ENCODE data around the gene ACVR1.
"Not testable (repeated sequence)": the region's sequence is repeated elsewhere in the genome, so short reads cannot be mapped to it uniquely, and the experiment has no call there.

The ACVR1 gene

DNA sequence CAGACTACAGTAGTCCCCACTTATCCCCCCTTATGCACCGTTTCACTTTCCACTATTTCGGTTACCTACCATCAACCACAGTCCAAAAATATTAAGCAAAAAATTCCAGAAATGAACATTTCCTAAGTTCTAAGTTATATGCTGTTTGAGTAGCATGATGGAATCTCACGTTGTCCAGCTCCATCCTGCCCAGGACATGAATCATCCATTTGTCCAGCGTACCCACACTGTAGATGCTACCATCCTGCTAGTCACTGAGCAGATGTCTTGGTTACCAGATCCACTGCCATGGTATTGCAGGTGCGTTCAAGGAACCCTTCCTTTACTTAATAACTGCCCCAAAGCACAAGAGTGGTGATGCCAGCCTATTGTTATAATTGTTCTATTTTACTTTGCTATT, 87.9 kb downstream of the ACVR1 start:
- no peak for DNase-seq

DNA sequence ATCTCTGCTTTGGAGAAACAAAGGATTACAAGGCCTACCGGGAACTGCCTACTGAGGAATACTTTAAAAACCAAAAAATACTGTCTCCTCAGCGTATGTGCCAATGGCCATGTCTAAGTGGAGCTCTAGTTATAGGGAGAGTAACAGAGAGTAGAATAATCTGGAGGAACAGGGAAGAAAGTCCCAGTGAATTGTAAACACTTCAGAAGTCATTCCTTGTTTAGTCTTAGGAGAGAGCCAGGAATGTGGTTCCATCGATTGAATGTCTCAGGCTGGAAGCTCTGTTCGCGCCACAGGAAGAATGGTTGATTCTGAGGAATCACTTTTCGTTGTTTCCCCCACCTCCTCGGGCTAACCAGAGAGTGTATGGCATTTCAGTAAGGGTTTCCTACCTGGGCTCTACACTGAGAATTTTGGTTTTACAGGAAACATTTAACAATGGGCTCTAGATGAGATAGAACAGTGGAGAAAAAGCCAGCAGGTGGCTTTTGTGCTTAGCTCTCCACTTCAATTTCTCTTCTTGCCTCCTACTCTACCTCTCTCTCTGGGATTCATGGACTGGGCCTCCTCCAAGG, 88.7 kb downstream of the ACVR1 start:
- DNase-seq: no peak

DNA sequence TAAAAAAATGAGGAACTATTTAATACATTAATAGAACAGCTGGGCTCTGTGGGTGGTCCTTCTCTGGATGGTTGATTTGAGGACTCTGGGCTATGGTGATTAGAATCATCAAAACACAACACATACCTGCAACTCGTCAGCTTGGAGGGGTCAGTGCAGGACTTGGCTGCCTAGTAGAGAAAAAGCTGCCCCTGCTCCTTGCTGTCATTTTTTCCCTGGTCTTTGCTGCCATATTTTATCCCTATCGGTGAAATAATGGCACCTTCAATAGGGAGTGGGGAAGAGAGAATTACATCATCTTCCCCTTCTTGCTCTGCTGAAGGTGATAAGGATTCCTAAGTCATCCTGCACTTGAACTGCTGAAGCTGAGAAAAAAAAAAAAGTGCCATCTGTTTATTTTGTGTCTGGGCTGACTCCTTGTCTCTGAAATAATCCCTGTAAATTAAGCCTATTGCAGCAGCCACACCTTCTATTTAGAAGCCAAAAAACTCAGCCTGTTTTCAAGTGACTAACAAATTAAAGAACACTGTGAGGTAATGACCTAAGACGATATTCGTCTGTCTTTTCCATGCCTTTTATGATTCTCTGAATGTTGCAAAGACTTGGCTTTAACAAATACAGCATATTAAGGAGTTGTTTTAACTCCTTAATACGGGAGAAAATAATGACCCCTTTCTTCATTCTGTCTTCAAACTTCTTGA, 89.3 kb downstream of the ACVR1 start:
- DNase-seq: no peak

DNA sequence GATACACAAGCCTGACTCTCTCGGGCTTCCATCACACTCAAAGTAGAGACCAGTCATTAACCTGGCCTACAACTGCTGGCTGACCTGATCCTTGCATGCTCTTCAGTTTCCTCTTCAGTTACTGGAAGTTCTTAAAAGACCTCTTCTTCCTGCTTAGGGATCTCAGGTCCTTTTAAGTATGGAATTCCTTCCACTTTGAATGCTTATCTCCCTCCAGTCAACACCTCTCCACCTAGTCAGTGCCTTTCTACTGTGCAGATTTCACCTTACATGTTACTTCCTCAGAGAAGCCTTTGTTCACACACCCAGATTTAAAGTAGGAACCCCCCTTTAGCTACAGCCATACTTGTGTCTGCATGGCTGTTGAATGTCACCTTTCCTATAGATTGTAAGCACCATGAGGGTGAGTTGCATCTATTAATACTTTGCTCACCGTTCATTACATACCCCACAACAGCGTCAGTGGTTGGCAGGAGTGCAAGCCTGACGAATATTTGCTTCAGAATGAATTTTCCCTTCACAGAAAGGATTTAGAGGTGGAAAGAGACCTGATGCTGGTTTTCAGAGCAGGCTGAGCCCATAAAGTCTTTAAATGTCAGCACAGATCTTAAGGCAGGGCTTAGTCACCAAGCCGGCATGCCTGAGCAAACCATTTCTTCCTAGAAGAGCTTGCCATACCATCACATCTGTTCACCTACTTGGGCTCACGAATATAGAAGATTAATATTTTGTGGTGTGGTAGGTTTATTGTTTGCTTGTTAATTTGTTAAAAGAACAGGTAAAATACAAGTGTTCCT, 90.1 kb downstream of the ACVR1 start:
- no peak for DNase-seq

DNA sequence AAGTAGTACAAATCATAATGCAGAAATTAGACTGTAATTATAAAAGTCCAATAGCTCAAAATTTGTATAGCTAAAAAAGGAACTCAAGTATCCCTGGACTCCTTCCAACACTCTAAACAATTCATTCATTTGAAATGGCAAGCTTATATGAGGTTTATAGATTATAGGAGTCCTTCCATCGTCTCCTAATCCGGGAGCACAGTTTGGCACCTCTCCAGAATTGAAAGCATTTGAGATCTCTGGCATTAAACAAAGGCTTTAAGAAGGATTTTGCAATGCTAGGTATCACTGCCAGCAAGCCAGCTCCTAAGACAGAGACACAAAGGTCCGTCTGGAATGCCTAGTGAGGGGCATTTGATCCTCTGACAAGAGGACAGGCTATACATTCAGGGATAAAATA, 90.9 kb downstream of the ACVR1 start:
- DNase-seq: no peak

DNA sequence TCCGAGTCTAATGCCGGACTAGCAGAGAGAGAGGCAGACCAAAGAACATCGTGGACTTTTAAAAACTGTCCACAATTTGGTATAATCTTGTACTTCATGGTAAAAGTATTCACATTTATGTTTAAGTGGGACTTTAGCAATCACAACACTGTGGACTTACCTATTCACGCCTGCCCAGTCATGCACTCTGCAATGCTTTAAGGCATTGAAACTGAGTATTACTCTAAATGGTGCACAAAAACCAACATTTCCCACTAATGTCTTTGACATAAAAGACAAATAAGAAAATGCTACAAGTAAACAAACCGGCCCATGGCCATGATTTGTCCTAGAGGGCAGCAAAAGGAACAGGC, 91.3 kb downstream of the ACVR1 start:
- DNase-seq: no peak

DNA sequence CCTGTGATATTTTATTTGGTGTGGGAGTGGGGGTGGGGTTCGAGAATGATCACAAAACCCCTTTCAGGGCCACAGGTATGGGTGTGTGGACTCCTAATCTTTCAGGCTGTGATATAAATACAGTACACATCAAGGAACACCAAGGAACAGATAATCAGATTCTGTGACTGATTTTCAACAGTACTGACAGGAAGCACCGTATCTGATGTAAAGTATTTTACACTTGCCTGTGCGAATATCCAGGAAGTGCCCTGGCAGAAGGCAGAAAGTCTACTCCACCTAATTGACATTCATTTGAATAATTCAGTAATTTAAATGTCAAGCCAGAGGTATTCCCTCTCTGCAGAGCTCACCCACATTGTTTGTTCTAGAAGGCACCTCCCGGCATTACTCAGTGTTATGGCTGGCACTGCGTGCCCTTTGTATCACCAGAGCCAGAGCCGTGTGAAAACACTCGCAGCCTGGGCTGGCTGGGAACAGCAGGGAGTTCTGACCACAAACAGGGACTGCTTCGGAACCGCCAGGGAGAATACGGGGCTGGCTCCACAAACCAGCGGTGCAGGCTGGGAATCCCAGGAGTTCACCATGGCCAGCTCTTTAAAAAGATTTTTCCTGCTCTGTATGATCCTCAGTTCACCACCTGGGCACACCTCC, 91.8 kb downstream of the ACVR1 start:
- DNase-seq: no peak

DNA sequence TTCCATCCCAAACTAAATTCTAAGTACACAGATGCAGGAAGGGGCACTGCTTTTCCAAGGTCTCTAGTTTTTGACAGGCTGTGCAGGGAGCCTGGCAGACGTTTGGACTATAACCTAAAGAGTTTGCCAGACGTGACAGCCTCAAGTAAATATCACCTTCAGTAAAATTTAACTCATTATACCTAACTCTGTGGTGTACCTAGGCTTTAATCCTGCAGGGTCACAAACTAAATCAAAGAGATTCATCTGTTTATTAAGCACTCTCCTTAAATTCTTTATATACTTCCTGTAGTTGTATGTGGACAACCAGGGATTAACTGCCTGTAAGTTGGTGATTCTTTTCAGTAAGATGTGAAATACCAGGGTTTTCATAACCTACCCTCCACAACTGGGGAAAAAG, 92.9 kb downstream of the ACVR1 start:
- no peak for DNase-seq

DNA sequence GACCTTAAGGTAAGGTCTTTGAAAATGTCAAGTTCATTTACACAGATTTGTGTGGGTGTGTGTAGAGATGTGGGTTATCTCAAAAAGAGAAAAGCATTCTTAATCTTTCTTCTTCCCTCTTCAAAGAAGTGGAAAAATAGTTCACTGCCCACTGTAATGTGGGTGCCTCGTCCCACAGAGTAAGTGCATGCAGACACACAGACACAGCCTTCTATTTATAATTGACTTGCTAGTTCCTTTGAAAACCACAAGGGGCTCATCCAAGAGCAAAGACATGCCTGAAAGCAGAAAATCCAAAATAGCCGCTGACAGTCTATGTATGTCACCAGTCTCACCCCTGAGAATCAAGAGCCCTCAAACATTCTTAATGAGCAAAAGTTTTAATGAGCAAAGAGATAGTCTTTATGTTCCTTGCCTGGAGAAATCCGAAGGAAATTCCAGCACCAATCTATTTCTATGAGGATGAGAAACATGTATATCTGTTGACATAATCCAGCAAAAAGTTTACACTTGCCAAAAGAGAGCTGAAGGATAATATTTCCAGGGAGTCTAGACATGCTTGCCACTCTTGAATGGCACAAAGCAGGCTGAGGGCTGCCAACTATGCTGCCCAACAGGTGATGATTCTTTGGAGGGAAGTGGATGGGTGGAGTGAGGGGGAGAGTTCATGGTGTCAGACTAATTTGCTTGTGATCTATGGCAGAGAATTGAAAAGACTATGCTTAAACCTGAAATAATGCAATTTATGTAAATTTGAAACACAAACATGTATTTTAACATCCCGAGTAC, 93.9 kb downstream of the ACVR1 start:
- no peak for DNase-seq

DNA sequence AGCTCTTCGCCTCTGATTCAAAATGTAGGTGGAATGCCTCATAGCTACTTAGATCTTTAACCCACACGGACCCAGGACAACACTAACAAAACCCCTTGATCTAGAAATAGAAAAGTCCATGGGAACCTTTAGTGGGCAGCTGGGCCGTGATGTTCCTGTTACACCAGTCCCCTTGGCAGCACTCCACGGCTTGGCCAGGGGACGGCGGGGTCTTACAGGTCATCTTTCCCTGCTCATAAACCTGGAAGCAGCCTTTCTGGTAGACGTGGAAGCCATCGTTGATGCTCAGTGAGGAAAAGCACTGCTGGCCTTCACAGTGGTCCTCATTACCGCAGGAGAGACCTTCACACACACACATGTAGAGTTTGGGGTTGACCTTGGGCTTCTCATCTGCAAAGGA, 95.9 kb downstream of the ACVR1 start:
- no peak for DNase-seq

DNA sequence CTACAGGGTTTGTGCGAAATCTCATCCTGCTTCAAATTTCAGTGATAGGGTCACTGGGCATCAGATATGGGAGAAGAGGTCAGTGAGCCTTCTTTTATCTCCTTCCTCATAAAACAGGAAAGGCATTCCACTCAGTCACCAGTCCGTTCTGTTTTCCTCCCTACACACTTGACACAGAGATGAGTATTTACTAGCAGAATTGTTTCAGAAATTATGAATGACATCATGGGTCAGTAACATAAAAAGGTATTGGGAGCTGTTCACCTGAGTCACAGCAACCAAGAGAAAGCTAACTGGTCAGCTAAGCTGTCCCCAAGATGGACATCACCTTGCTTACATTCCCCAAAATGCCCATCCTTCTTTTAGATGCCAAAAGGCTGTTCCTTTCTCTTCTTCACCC, 96.3 kb downstream of the ACVR1 start:
- DNase-seq: no peak

DNA sequence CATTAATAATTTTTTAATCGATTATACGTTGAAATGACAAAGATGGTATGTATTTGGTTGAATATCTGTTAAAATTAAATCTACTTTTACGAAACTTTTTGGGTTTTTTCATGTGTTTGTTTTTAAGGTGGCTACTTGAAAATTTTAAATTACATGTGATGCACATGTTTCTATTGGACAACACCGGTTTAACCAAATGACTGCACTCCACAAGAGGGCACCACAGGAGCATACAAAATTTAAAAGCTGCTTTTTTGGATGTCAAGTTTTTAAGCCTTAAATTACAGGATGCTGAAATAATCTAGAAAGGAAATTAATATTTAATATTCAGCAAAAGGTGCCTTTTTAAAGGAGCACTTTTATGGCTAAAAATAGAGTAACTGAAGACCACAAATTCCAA, 98.7 kb downstream of the ACVR1 start:
- DNase-seq: peak; percentile 55

DNA sequence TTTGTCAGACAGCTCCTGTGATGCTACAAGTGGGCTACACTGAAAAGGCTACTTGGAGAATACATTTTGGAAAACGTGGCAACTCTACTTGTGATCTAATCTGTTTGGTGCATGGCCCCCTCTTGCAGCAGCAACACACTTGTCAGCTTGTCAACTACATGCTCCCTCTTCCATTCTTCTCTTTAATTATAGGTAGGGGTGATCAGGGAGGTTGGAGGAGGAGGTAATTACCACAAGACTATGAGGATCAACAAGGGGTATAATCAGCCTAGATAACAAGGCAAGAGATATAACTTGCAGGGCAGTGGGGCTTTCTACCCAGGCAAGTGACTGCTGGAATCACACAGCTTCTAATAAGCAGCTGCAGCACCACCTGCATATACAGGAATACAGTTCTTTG, 104.9 kb downstream of the ACVR1 start:
- DNase-seq: no peak

DNA sequence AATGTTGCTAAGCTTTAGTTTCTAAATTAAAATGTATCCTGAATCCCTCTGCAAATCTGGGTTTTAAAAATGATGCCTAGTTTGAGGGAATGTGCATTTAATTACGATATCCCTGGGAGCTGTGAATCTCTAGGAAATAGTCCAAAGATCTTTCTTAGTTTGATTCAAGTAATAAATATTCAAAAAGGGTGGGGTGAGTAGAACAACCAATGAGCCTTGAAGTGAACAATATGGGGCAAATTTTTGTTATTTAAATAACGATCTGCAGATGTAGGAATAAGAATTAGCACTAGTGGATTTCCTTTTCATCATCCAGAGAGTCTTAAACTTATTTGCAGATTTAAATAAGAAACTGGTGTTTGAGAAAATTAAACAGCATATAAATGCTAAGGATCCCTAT, 106.3 kb downstream of the ACVR1 start:
- no peak for DNase-seq

DNA sequence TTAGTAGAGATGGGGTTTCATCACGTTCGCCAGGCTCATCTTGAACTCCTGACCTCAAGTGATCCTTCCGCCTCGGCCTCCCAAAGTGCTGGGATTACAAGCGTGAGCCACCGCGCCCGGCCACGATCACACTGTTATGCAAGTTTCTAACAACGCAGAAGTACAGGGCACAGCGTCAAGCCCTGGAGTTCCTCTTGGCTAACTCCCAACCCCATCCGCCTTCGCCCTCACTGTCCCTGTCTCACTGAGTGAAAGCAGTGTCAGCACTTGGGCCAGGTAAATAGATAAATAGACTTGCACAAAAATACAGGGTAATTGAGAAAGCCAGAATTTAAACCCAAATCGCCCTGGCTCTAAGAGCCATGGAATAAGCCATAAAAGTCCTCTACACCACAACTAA, 111.7 kb downstream of the ACVR1 start:
- no peak for DNase-seq

DNA sequence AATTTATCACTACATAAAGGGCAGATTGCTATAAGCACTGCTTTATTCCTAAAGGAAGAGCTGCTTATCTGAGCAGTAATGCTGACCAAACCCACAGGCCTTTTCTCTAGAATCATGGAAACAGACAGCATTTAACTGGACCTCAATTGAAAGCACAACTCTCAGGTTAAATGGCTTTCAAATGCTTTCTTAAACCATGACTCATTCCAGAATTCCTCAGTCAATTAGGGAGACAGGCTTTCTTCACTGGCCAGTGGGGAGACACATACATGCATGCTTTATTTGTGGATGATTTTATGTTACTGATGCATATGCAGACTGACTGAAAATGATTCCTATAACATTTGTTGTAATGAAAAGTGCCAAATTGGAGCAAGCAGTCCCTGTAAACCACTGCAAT, 114.6 kb downstream of the ACVR1 start:
- DNase-seq: no peak

DNA sequence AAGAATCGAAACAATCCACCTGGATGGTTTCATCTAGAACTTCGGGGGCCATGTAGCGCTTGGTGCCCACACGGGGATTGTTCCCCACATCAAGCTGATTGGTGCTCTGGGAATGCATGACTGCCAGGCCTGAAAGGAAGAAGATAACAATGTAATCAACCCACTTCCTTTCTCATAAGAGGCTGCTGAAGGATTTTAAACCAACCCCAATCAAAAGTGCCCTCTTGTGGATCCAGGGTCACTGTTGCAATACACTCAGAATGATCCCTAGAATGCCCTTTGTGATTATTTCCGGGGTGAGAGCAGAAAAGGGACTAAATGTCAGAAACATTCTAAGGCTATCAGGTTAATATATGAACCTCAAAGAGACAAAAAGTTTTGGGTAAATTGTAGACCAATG, 115.2 kb downstream of the ACVR1 start:
- DNase-seq: no peak

DNA sequence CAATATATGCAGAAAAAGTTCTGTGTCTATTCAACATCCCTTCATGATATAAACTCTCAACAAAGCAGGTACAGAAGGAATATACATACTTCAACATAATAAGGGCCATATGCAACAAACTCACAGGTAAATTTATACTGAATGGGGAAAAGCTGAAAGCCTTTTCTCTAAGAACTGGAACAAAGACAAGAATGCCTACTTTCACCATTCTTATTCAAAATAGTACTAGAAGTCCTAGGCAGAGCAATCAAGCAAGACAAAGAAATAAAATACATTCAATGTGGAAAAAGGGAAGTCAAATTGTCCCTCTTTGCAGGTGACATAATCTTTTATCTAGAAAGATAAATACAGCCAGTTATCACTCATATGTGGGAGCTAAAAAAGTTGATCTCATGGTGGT, 116.3 kb downstream of the ACVR1 start:
- no peak for DNase-seq

DNA sequence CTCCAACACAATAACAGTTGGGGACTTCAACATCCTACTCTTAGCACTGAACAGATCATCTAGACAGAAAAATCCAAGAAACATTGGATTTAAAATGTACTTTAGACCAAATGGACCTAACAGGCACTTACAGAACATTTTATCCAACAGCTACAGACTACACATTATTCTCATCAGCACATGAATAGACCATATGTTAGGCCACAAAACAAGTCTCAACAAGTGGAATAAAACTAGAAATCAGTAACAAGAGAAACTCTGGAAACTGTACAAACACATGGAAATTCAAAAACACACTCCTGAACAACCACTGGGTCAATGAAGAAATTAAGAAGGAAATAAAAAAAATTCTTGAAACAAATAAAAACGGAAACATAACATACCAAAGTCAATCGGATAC, 117.5 kb downstream of the ACVR1 start:
- DNase-seq: no peak

DNA sequence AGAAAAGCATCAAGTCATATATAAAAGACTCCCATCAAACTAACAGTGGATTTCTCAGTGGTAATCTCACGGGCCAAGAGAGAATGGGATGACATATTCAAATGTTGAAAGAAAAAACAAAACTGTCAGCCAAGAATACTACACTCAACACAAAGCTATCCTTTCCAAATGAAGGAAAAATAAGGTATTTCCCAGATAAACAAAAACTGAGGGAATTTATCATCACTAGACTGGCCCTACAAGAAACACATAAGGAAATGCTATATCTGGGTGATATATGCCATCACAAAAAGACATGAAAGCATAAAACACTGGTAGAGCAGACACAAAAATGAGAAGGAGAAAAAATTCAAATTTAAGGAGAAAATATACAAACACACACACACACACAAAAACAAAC, 118.6 kb downstream of the ACVR1 start:
- no peak for DNase-seq

DNA sequence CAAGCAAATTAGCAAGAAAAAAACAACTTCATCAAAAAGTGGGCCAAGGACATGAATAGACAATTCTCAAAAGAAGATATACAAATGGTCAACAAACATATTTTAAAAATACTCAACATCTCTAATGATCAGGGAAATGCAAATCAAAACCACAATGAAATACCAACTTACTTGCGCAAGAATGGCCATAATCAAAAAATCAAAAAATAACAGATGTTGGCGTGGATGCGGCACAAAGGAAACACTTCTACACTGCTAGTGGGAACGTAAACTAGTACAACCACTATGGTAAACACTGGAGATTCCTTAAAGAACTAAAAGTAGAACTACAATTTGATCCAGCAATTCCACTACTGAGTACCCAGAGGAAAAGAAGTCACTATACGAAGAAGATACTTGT, 119.7 kb downstream of the ACVR1 start:
- DNase-seq: not testable (repeated sequence)

DNA sequence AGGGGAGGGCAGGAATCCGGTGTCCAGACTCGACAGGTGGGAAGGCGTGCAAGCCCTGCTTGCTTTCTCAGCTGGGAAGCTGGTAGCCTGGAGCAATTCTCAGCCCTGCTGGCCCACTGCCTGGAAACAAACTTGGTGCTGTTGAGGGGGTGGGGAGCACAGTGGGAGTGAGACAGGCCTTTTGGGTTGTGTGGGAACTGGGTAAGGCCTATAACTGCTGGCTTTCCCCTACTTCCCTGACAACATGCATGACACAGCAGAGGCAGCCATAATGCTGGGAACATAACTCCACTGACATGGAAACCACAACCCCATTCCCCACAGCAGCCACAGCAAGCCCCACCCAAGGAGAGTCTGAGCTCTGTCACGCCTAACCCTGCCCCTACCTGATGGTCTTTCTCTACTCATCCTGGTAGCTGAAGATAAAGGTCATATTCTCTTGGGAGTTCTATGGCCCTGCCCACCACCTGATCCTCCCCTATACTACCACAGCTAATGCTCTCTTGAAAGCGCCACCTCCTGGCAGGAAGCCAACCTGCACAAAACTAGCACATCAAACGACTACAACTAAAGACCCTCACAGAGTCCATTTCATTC, 124.6 kb downstream of the ACVR1 start:
- peak; percentile 28 for DNase-seq

DNA sequence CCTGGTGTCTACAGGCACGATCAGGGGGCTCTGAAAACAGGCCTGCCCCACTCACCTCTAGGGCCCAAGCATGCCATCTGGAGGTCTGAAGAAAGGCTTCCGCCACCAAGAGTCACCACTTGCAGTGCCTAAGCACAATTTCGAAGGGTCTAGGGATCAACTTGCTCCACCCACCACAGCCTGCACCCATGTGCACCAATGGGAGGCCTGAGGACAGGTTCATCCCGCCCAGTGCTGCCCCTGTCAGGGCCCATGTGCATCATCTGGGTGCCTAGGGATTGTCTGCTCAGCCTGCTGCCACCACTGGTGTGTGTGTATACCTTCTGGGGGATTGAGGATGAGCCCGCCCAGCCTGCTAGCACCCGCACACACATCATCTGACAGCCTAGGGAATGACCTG, 126.4 kb downstream of the ACVR1 start:
- DNase-seq: no peak

Measured in activated naive CD4-positive, alpha-beta T cell treated with anti-CD3 and anti-CD28 coated beads, Interleukin-2, amount 50 U/mL, for 16 hours (primary cell).